ENCODE results near the gene FAM241B. TPM values are rescaled to one million over a fixed set of nuclear protein-coding genes. Genes with fewer than 3 reads are reported as not detected.

FAM241B gene
- total RNA-seq, 1 experiment from 2014 or later: 18.0 TPM

DNA sequence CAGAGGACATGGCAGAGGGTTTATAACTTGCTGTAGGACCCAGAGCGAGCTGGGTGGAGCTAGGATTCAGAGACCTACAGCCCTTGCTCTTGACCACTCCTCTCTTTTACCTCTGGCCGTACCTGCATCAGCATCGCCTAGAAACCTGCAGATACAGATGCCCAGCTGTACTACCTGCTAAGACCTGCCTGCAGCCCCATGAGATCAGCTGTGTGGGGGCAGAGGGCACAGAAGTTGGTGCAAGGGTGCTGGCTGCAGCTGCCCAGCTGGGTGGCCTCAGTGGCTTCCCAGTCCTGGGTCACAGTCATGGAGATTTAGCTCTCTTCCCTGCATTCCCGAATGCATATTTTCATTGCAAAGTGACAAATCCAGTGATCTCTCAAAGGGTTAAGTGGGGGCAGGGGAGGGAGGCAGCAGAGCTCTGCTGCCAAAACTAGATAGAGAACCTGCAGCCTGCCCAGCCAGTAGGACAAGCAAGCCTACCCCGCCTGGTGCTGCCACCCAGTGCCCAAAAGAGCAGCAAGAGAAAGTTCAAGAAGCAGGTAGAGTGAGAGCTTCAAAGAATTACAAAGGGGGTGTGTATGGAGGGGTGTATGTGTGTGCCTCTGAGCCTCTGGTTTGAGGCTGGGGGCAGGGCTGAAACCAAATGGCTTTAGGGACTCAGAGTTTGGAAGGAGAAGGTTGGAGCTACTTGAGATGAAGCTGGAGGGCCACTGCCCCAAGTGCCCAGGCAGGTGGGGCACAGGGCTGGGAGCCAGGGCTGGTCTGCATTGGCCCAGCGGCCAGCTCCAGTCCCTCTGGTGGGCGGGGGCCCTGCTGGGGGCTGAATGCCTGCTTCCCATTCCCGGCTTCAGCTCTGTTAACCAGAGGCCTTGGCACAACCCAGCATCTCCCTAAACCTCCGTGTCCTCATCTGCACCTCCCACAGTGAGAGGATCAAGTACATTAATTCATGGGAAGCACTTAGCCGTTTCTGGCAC, 6.9 kb downstream of the FAM241B start:
- H3K79me2 ChIP-seq (ENCODE audit: insufficient read depth, low read length): 0 out of 2 replicates have a peak, but pooled peaks cover under 1% of the 10 kb centered on the region
- peak; percentile 63 for TF ChIP-seq RAD21 (IDR thresholded peaks at IDR 0.05; ENCODE audit: low read depth)
- no peak for TF ChIP-seq POLR2A (IDR thresholded peaks at IDR 0.05; ENCODE audit: borderline replicate concordance, extremely low read depth, insufficient read depth, insufficient read length)
- TF ChIP-seq EZH2 (IDR thresholded peaks at IDR 0.05): no peak
- TF ChIP-seq CTCF (IDR thresholded peaks at IDR 0.05 in 2 of 3, conservative IDR thresholded peaks at IDR 0.05 in 1 of 3; ENCODE audit: borderline replicate concordance in 1 of 3, insufficient read depth in 1 of 3, low read depth in 2 of 3, low read length in 2 of 3): peak; percentile 52 to 66 (median 65); a peak in 5 of 6 replicates
- peaks cover 7 to 8% of the 10 kb centered on the region in 2 experiments; a peak in 3 of 4 replicates for H3K36me3 ChIP-seq (ENCODE audit: control insufficient read depth in 1 of 2, insufficient read depth in 2 of 2, low read length in 2 of 2)
- no peaks in the 10 kb centered on the region for H3K9me2 ChIP-seq (ENCODE audit: insufficient read depth)
- intact Hi-C loops (cut with micrococcal nuclease): loop anchor here (2.0 to 5.0 kb wide), 2 partner anchors 210 to 400 kb away; no protein-coding TSS in a partner anchor
- ChIA-PET CTCF (interaction anchor here (1.0 to 5.2 kb wide), 11 partner anchors 10 to 229 kb away, joined by 3 to 148 read pairs (median 4); no protein-coding TSS in a partner anchor), RAD21 (ENCODE audit: low non-redundant PET in 1 of 2, low total read pairs in 2 of 2, uncharacterized antibody in 2 of 2, unreplicated experiment in 2 of 2) (interaction anchor here (0.6 to 2.8 kb wide), 3 partner anchors 121 to 212 kb away, joined by 3 to 17 read pairs (median 14); no protein-coding TSS in a partner anchor), POLR2A (interaction anchor here (1.8 kb wide), 1 partner anchor 122 kb away, joined by 10 read pairs; no protein-coding TSS in a partner anchor)
- H3K4me2 ChIP-seq (ENCODE audit: low read length): no peak overlapping the region
- no peaks in the 10 kb centered on the region for H3K27me3 ChIP-seq (ENCODE audit: insufficient read depth, low read length)
- no peak overlapping the region for H3K4me3 ChIP-seq (replicated peaks in 1 of 2; ENCODE audit: low read depth in 1 of 2, low read length in 2 of 2)
- no peak overlapping the region for H2AFZ ChIP-seq (ENCODE audit: low read depth, low read length, poor library complexity, severe bottlenecking)
- peaks cover 4 to 7% of the 10 kb centered on the region in 2 experiments for H3K4me1 ChIP-seq (ENCODE audit: control insufficient read depth in 1 of 2, insufficient read depth in 2 of 2, low read length in 2 of 2)
- no peaks in the 10 kb centered on the region for H4K20me1 ChIP-seq (ENCODE audit: insufficient read depth)
- ATAC-seq (peak; percentile 73), DNase-seq (ENCODE audit: low read depth, low spot score) (peak; percentile 19)
- no peaks in the 10 kb centered on the region for H3K9me3 ChIP-seq (ENCODE audit: control insufficient read depth in 1 of 2, insufficient read depth in 1 of 2, low read depth in 1 of 2, low read length in 2 of 2)
- H3K27ac ChIP-seq (ENCODE audit: low read depth, low read length): no peak overlapping the region
- no TSS peak for BruUV-seq (replicated peaks)
- H3K9ac ChIP-seq (ENCODE audit: low read length): no peak overlapping the region

Measured in HCT116 (cell line).